Sigmoid colon (tissue), 7 donors: ENCODE results near the gene KCNE1. TPM values are rescaled to one million over a fixed set of nuclear protein-coding genes. Genes with fewer than 3 reads are reported as not detected.

ENCODE experiments used
- DNase-seq: peaks from one replicate; pipeline ENCODE4 v3.0.0-alpha.2; 2019
- H3K27ac ChIP-seq, 4 donors: fragments of 200-600 bp; sonication (generic); one replicate each; pipeline ENCODE4 v1.5.1; 2016 to 2019; ENCODE audit warnings: mild to moderate bottlenecking in 1 of 4
- H3K27me3 ChIP-seq, 3 donors: fragments of 200-600 bp; sonication (generic); one replicate each; pipeline ENCODE4 v1.5.1; 2019; ENCODE audit warnings: mild to moderate bottlenecking in 1 of 3
- H3K36me3 ChIP-seq, 4 donors: fragments of 200-600 bp; sonication (generic); one replicate each; pipeline ENCODE4 v1.5.1; 2016 to 2019
- H3K4me1 ChIP-seq, 4 donors: fragments of 200-600 bp; sonication (generic); one replicate each; pipeline ENCODE4 v1.5.1; 2017 to 2019
- H3K4me3 ChIP-seq, 4 donors: fragments of 200-600 bp; sonication (generic); one replicate each; pipeline ENCODE4 v1.5.1; 2017 to 2019; ENCODE audit warnings: mild to moderate bottlenecking in 2 of 4, moderate library complexity in 1 of 4
- H3K9me3 ChIP-seq, 4 donors: fragments of 200-600 bp in 3 of 4; sonication (generic) in 3 of 4; one replicate each; pipeline versions ENCODE4 v1.5.1 to v1.6.1; 2013 to 2019
- CTCF ChIP-seq, 4 experiments: fragments of 450-650 bp in 3 of 4; fragments of 200-600 bp in 1 of 4; IDR thresholded peaks; one replicate each; pipeline ENCODE4 v1.5.1; 2016 to 2019; ENCODE audit warnings: antibody characterized with exemption in 4 of 4, mild to moderate bottlenecking in 3 of 4, moderate library complexity in 2 of 4
- EP300 ChIP-seq, 4 donors: sonication (generic); formaldehyde crosslinking; IDR thresholded peaks; one replicate each; pipeline ENCODE4 v1.6.1; 2017; ENCODE audit warnings: antibody characterized with exemption in 4 of 4
- POLR2A ChIP-seq, 2 donors: fragments of 450-650 bp; IDR thresholded peaks; one replicate each; pipeline ENCODE4 v1.6.1; 2016; ENCODE audit warnings: antibody characterized with exemption in 2 of 2, mild to moderate bottlenecking in 2 of 2, moderate library complexity in 2 of 2
- POLR2AphosphoS5 ChIP-seq, 4 donors: sonication (generic); formaldehyde crosslinking; IDR thresholded peaks; one replicate each; pipeline ENCODE4 v1.6.1; 2017; ENCODE audit warnings: antibody characterized with exemption in 4 of 4
- WGBS, 2 donors: extraction: QIAGEN DNeasy Blood & Tissue Kit; methylation state at CpG; one replicate each; pipeline ENCODE4 v1.1.7; 2013; 5-methylcytosine and 5-hydroxymethylcytosine counted together
- intact Hi-C: fragments of 100-400 bp; cut with DNase I; formaldehyde crosslinking; loops from one replicate; pipeline ENCODE4 v1.15.1; 2023
- polyA plus RNA-seq, 3 donors: library from polyadenylated mRNA; stranded (reverse); fragments of 200-250 nt; gene quantifications; one replicate each; pipeline ENCODE4 v1.2.3, GENCODE V29; 2013
- total RNA-seq, 4 donors: library from RNA; depleted of rRNA; stranded (reverse); fragments of >200 nt; gene quantifications; one replicate each; pipeline ENCODE4 v1.1.0, GENCODE V29; 2016
- donor health status: healthy with polysubstance abuse.
- donor health status: Bipolar disorder and iron deficiency.
- donor health status: healthy.

KCNE1 gene
- 1 to 10 TPM; 1.8 to 7.2 (median 2.9) TPM for total RNA-seq
- polyA plus RNA-seq = under 1 TPM in 2 of 3 donors, not detected in 1; 0.60 TPM

GRCh38 chr21:34511787-34512455 is at the start of gene KCNE1:
Gene KCNE1 (minus strand): TSS chr21:34512210. CDS start chr21:34449634, 62,576 bp downstream.
- TF ChIP-seq EP300 (IDR thresholded peaks at IDR 0.05) (peak in 1 of 4 donors; percentile 78), CTCF (IDR thresholded peaks at IDR 0.05) (no peak), POLR2A (IDR thresholded peaks at IDR 0.05) (no peak), POLR2AphosphoS5 (IDR thresholded peaks at IDR 0.05) (peak in 3 of 4 donors; percentile 14 to 56 (median 52))
- Histone ChIP-seq H3K27ac (peak within 1 kb of the TSS; percentile 10 to 60 (median 48)), H3K36me3 (peaks cover 0 to 8% (median 0%) of the 10 kb centered on the region in 4 donors), H3K4me3 (peak within 1 kb of the TSS in 1 of 4 donors; percentile 26), H3K27me3 (no peaks in the 10 kb centered on the region), H3K4me1 (no peaks in the 10 kb centered on the region), H3K9me3 (no peaks in the 10 kb centered on the region)
- 89 to 91% methylated on average over 14 of the region's 14 CpGs for WGBS, 2 donors
- intact Hi-C loops = no loop called here
- DNase-seq = peak; percentile 80

GRCh38 chr21:34561806-34562205 is 49.8 kb upstream of the KCNE1 start:
- 86 to 92% methylated on average over 7 of the region's 7 CpGs for WGBS, 2 donors

DNA sequence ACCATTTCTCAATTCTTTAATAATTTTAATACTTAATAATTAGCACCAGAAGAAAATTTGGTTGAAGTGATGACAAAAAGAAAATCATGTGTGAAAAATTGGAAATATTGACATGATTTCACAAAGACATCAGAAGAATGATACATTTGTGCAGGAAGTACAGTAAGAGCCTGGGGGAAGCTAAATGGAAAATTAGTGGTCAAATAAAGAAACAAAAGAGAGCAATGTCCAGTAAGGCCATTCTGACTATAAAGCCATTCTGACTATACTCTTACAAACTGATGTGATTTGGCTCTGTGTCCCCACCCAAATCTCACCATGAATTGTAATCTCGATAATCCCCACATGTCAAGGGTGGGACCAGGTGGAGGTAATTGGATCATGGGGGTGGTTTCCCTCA is 48.6 kb upstream of the KCNE1 start:
- DNase-seq = no peak
- 0% methylated on average over 1 of the region's 1 CpG for WGBS, 2 donors
- peaks cover 0 to 10% (median 4%) of the 10 kb centered on the region in 4 donors for H3K4me1 ChIP-seq
- H3K9me3 ChIP-seq = no peaks in the 10 kb centered on the region
- no peaks in the 10 kb centered on the region for H3K27me3 ChIP-seq
- intact Hi-C loops = no loop called here
- no peak overlapping the region for H3K4me3 ChIP-seq
- H3K27ac ChIP-seq = no peak overlapping the region
- no peaks in the 10 kb centered on the region for H3K36me3 ChIP-seq
- TF ChIP-seq POLR2A (IDR thresholded peaks at IDR 0.05) (no peak), CTCF (IDR thresholded peaks at IDR 0.05) (no peak), EP300 (IDR thresholded peaks at IDR 0.05) (no peak), POLR2AphosphoS5 (IDR thresholded peaks at IDR 0.05) (no peak)

More at GRCh38 chr21:34561806-34562205, 49.8 kb upstream of the KCNE1 start:
- Histone ChIP-seq H3K36me3 (no peaks in the 10 kb centered on the region), H3K4me3 (no peak overlapping the region), H3K27me3 (no peaks in the 10 kb centered on the region), H3K4me1 (peaks cover 0 to 10% (median 4%) of the 10 kb centered on the region in 4 donors), H3K9me3 (no peaks in the 10 kb centered on the region), H3K27ac (no peak overlapping the region)
- DNase-seq = no peak
- intact Hi-C loops = no loop called here
- TF ChIP-seq EP300 (IDR thresholded peaks at IDR 0.05) = no peak
- TF ChIP-seq CTCF (IDR thresholded peaks at IDR 0.05) = no peak
- TF ChIP-seq POLR2A (IDR thresholded peaks at IDR 0.05) = no peak
- no peak for TF ChIP-seq POLR2AphosphoS5 (IDR thresholded peaks at IDR 0.05)

DNA sequence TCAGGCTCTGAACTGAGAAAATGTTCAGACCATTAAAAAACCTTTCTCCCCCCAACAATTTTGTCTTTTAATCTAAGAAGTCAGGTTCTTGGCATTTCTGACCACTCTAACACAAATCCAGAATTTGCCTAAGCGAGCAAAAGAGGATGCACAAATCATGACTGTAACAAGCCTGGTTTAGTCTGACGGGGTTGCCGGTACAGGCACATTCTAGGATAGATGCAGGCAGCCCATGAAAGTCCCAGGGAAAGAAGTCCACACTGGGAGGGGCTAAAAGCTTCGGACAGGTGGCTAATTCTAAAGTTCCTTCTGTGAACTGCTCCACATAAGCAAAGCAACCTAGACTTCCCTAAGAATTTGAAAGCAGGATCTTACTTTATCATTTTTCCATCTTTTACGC is 48.0 kb upstream of the KCNE1 start:
- peaks cover 0 to 4% (median 1%) of the 10 kb centered on the region in 4 donors for H3K4me1 ChIP-seq
- TF ChIP-seq CTCF (IDR thresholded peaks at IDR 0.05) (no peak), POLR2AphosphoS5 (IDR thresholded peaks at IDR 0.05) (no peak), EP300 (IDR thresholded peaks at IDR 0.05) (no peak), POLR2A (IDR thresholded peaks at IDR 0.05) (no peak)
- no peaks in the 10 kb centered on the region for H3K27me3 ChIP-seq
- peak overlapping the region in 1 of 4 donors; percentile 36 for H3K27ac ChIP-seq
- no peak for DNase-seq
- no peak overlapping the region for H3K4me3 ChIP-seq
- no peaks in the 10 kb centered on the region for H3K9me3 ChIP-seq
- H3K36me3 ChIP-seq = no peaks in the 10 kb centered on the region
- intact Hi-C loops = no loop called here
- WGBS, 2 donors = 90 to 92% methylated on average over 5 of the region's 5 CpGs
